ENCODE data around the gene NANOS2.

GRCh38 chr19:45958320-45958719, 43.7 kb upstream of the NANOS2 start:
- TF ChIP-seq POLR2A (IDR thresholded peaks at IDR 0.05; ENCODE audit: low read length) (no peak), GATA1 (IDR thresholded peaks at IDR 0.05; ENCODE audit: low read depth, low read length) (no peak)

Measured in erythroblast (primary cell).